GM18873 (cell line): ENCODE measurements around the gene POLR2J2.
"Not testable (repeated sequence)": the region's sequence is repeated elsewhere in the genome, so short reads cannot be mapped to it uniquely, and the experiment has no call there.

Experiments used
- ATAC-seq: cut with Tn5 transposase; IDR thresholded peaks from one replicate; pipeline ENCODE4 v1.9.1; 2021; ENCODE audit warnings: mild to moderate bottlenecking, moderate library complexity, moderate number of reproducible peaks; ENCODE audit not compliant: unreplicated experiment, low FRiP score

The POLR2J2 gene

DNA sequence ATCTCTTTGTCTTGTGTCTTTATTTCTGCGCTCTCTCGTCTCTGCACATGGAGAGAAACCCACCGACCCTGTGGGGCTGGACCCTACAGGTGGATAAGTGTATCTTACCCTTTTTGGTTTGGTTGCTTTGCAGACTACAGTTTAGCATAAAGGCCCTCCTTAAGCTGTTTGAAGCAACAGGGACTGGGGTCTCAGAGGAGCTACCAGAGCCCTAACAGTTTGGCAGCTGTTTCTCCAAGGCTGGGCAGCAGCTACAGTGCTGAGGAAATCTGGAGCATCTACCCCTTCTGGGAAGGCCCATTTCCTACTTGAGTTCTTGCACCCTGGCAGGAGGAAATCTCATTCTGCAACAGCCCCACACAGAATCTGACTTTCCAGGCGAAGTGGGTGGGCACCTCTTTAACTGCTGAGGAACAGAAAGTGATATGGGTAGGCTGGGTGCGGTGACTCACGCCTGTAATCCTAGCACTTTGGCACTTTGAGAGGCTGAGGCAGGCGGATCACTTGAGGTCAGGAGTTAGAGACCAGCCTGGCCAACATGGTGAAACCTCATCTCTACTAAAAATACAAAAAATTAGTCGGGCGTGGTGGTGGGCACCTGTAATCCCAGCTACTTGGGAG, 2.1 kb upstream of the POLR2J2 start:
- ATAC-seq: not testable (repeated sequence)

DNA sequence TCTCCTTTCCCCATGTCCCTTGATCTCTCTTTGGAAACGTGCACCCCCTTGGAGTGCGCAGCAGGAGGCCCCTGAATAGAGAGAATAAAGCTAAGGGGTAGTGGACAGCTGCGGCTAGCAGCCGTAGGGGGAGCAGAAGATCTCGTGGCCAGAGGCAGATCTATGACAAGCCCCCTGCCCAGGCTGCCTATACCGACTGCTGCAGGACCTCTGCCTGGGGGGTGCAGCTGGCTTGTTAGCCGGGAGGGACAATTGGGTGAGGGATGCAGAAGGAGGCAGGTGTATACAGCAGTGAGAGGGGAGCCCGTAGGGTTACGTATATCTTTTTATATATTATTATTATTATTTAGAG, 469 bp upstream of the POLR2J2 start:
- not testable (repeated sequence) for ATAC-seq

DNA sequence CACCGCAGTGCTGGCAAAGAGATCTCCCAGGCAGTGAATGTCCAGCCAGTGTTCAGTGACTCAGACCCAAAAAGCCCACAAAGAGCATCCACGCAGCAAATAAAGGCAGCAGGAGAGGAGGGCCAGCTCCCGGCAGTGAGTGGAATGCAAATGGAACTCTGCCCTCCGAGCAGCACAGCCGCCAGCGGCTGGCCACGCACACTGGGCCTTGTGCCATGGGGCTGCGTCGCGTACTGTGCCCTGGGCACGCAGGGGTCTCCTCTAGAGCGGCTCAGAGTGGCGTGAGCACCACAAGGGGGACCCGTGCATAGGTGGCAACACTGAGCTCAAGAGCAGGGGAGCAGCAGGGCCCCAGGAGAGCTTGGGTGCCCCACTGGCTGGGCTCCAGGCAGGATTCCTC, 3.9 kb downstream of the POLR2J2 start:
- not testable (repeated sequence) for ATAC-seq

DNA sequence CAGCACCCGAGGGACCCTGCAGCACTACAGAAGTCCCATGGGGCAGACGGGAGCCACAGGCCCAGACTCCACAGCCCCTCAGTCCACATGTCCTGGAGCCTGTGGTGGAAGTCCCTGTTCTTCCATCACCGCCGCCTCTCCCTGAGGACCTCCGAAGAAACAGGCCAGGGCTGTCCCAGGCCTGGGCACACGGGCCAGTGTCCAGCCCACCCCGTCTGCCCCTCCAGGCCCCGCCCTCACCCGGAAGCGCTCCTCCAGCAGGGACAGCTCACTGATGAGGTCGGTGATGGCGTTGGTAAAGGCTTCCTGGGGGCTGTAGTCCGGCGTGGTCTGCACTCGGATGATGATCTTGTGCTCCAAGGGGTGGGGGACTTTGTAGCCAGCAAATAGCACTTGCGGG, 4.6 kb downstream of the POLR2J2 start:
- ATAC-seq: not testable (repeated sequence)

DNA sequence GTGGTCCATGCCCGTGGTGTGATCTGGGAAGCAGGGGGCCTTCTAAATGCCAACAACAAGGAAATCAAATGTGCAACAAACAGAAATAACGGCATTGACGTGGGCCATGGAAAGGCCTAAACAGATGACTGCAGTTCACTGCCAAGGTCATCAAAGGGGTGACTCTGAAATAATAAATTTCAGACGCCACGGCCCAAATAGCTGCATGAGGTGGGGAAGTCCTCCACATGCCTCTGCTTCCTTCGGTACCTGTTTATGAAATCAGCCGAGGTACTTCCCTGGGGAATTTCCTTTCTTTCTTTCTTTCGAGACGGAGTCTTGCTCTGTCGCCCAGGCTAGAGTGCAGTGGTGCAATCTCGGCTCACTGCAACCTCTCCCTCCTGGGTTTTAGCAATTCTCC, 6.7 kb downstream of the POLR2J2 start:
- not testable (repeated sequence) for ATAC-seq

DNA sequence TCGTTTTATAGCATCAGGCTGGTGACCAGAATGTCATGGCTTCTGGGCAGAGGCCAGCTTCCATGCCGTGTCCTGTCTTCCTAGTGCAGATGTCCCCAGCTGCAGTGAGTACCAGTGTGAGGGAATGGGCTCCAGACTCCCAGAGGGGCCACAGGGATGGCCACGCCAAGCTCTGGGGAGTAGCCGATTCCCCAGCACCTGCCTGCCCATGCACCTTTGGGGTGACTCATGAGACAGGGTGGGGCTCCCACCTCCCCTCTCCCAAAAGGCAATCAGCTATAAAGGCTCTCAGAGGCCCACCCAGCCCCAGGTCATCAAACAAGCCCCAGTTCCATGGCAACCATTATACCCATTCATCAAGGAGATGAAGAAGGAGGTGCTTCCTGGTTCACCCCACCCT, 21.5 kb downstream of the POLR2J2 start, which contains the start of gene SPDYE2B:
TSS of gene SPDYE2B (plus strand) at position 396 of the 400 bp plus-strand sequence. CDS start 2,030 bp downstream, outside the sequence.
- not testable (repeated sequence) for ATAC-seq

DNA sequence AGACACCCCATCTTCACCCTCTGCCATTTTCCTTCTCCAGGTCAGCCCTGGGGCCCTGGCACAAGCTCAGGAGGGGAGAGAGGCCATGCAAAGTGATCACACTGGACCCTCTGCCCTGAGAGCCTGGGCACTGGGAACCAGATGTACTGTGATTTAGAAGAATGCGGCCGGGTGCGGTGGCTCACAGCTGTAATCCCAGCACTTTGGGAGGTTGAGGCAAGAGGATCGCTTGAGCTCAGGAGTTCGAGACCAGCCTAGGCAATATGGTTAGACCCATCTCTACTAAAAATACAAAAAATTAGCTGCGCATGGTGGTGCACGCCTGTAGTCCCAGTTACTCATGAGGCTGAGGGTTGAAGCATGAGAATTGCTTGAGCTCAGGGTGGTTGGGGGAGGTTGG, 23.6 kb downstream of the POLR2J2 start:
- not testable (repeated sequence) for ATAC-seq

DNA sequence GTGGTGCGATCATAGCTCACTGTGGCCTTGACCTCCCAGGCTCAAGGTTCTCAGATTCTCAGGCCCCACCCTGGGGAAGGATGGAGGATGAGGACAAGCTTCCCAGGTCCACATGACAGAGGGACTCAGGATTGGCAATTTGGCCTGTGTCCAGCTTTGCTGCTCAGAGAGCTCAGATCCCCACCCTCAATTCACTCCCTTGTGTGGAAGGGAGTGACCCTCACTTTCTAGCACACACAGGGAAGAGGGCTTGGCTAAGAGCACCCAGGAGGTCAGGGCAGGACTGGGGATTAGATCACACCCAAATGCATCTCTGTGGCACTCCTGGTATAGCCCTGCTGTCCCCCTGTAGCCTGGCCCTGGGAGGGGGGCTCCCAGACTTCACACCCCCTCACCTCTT, 28.1 kb downstream of the POLR2J2 start:
- ATAC-seq: not testable (repeated sequence)

DNA sequence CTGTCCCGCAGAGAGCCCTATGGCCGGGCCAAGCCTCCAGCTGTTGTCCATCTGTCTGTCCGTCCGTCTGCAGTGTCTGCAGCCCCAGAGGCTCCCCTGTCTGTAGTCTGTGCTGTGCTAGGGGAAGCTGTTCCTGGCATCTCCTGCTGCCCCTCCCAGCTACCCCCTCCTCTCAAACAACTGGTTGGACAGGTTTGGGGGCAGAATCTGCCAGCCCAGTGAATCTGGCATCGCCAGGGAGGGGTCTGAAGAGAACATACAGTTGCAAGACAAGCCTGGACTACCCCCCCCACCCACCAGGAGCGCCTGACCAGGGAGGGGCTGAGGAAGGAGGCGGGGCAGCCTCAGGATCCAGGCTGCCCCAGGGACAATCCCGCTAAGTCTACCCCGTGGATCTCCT, 28.8 kb downstream of the POLR2J2 start, which contains the start of gene UPK3BL1:
TSS of gene UPK3BL1 (minus strand) at position 101 of the 400 bp plus-strand sequence. CDS start at position 51, 50 bp downstream.
- ATAC-seq: not testable (repeated sequence)

DNA sequence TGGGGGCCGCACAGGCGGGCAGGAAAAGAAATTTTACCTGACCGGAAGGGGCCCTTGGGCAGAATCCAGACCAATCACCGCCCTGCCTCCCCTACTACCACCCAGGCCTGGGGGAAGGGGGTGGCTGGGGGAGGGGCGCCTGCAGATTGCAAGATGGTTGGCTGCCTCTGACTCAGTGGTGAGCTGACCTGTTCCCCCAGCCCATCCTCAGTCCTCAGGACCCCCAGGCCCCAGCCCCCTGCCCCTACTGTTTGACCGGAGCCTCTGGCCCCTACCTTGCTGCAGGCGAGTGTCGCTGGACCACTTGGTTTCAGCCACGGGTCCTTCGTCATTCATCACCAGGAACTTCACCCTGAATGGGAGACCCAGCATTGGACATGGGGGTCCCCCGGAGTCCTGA, 32.6 kb downstream of the POLR2J2 start:
- ATAC-seq: not testable (repeated sequence)

DNA sequence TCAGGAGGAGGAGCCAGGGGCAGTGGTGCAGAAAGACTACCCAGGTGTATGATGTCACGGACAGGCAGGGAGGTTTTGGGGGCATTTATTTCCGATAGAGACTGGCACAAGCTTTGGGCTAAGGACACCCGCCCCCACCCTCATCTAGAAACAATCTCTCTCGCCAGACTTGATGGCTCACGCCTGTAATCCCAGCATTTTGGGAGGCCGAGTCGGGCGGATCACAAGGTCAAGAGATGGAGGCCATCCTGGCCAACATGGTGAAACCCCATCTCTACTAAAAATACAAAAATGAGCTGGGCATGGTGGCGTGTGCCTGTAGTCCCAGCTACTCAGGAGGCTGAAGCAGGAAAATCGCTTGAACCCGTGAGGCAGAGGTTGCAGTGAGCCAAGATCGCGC, 34.5 kb downstream of the POLR2J2 start:
- ATAC-seq: not testable (repeated sequence)

DNA sequence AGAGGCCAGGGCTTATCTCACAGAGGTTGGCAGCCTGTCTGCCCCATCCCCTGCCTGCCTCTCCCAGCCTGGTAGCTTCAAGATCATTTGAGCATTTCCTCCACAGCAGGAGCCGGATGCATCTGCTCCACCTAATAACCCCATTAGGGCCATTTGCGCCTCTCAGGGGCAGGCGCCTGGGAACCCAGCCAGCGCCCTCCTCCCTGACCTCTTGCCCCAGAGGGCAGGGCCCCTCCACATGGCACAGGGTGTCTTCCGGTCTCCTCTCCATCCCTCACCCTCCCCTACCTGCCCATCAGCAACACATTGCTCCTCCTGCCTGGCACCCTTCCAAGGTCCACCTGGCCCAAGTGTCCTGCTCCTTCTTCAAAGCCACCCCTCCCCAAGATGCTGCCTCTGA, 36.1 kb downstream of the POLR2J2 start:
- ATAC-seq: not testable (repeated sequence)

DNA sequence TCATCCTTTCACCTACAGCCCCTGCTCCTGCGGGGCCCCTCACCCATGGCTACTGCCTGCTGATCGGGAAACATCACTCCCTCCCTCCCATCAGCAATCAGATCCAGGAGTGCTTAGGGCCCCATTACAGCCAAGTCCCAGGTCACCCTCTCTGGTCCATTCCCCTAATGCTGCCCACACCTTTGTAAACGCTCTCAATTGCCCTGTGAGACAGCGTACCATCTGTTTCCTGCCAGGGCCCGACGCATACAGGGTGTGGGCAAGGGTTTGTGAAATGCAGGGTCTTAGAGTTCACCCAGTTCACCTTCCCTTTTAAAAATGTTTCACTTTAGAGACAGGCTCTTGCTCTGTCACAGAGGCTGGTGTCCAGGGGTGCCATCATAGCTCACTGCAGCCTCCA, 37.2 kb downstream of the POLR2J2 start:
- ATAC-seq: not testable (repeated sequence)

DNA sequence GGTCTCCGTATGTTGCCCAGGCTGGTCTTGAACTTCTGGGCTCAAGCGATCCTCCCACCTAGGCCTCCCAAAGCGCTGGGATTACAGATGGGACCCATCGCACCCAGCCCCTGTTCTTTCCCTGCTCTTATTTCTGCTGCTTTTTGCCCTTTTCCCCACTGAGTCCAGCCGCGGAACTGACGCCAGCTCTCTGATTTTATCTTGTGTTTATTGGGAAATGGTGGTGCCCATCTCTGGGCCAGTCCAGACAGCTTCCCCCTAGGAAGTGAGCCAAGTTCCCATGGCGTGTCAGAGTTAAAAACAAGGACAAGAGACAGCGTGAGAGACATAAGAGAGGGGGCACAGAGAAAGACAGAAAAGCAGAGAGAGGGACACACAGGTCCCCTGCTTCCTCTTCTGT, 40.8 kb downstream of the POLR2J2 start:
- not testable (repeated sequence) for ATAC-seq

DNA sequence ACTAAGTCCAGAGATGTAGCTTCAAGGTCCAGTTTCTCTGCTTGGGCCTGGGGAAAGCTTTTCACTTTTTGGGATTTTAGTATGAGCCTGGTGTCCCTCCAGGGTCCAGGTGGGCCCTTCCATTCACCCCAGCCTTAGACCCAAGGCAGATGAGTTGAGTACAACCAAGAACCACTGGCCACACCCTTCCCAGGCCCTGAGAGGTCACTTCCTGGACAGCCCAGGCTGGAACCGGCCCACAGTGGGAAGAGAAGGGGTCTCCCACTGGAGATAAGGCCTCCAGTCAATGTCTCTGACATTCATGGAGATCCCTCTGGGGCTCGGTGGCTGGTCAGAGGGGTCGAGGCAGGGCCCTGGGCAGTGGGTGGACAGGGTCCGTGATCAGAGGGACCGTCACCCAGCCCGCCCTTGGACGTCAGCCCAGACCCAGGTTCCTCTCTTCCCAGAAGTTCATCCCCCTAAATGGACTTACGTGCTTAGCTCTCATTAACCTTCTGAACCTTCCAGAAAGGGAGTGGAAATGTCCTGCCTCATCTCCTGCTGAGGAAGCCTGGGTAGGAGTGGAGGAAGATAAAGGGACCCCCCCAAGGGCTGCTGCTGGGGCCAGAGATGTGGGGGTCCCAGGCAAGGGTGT, 44.1 kb downstream of the POLR2J2 start:
- not testable (repeated sequence) for ATAC-seq

DNA sequence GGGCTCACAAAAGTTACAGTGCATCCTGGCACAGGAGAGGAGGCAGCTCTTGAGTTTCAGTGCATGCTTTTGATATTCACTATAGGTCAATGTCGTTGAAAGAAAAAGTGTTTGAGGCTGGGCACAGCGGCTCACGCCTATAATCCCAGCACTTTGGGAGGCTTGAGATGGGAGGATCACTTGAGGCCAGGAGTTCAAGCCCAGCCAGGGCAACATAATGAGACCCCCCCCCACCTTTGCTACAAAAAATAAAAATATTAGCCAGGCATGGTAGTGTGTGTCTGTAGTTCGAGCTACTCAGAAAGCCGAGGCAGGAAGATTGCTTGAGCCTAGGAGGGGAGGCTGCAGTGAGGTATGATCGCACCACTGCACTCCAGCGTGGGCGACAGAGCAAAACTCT, 53.3 kb downstream of the POLR2J2 start:
- ATAC-seq: not testable (repeated sequence)

DNA sequence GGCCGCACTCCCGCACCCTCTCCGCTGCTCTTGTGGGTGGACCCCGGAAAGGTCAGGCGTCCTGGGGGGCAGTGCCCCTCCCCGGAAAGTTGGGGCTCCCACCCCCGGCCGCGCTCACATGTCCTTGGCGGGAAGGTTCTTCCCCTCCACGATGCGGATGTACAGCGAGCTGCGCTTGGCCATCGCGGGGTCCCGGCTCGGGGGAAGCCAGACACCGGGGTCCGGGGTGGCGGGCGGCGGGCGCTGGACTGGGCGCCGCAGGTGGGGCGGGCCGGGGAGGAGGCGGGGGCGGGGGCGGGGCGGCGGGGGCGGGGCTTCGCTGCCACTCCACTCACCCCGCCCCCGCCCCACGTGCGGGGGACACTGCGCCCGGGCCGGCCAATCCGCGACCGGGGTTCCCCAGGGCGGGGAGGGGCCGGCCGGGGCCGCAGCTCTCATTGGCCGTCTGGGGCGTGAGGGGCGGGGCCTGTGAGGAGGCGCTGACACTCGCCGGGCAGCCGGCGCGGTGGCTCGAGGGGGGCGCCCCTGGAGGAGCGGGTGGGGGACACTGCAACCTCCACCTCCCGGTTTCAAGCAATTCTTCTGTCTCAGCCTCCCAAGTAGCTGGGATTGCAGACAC, 54.8 kb downstream of the POLR2J2 start, which contains the start of gene RASA4:
TSS of gene RASA4 (minus strand) at position 250 of the 619 bp plus-strand sequence. CDS start at position 183, 67 bp downstream.
- ATAC-seq: peak; percentile 27
